H9 (cell line): Measurements from ENCODE around the gene FMN1. TPM values are rescaled to one million over a fixed set of nuclear protein-coding genes. Genes with fewer than 3 reads are reported as not detected.

Source experiments
- DNase-seq: peaks from one replicate; pipeline ENCODE4 v3.0.0-alpha.2; 2017
- H2AFZ ChIP-seq: one replicate; pipeline ENCODE4 v1.6.1; 2013; ENCODE audit warnings: mild to moderate bottlenecking, low read length, control low read depth, moderate library complexity
- H2AK5ac ChIP-seq: 2 replicates; pipeline ENCODE4 v1.6.1; 2013; ENCODE audit warnings: low read length, control low read depth, mixed read lengths; ENCODE audit not compliant: insufficient read length
- H2BK120ac ChIP-seq: one replicate; pipeline ENCODE4 v1.6.1; 2013; ENCODE audit warnings: low read depth, mild to moderate bottlenecking, low read length, control low read depth, inconsistent platforms; ENCODE audit not compliant: poor library complexity, severe bottlenecking
- H2BK12ac ChIP-seq: 2 replicates; pipeline ENCODE4 v1.6.1; 2013; ENCODE audit warnings: low read length, control low read depth, mixed read lengths, low read depth; ENCODE audit not compliant: insufficient read length
- H2BK15ac ChIP-seq: 2 replicates; pipeline ENCODE4 v1.6.1; 2013; ENCODE audit warnings: low read depth, low read length, control low read depth
- H2BK20ac ChIP-seq: one replicate; pipeline ENCODE4 v1.6.1; 2013; ENCODE audit warnings: low read depth, mild to moderate bottlenecking, low read length, control low read depth, inconsistent platforms; ENCODE audit not compliant: poor library complexity, severe bottlenecking
- H2BK5ac ChIP-seq: 2 replicates; pipeline ENCODE4 v1.6.1; 2013; ENCODE audit warnings: low read length, control low read depth, mixed read lengths; ENCODE audit not compliant: insufficient read length
- H3K14ac ChIP-seq: 2 replicates; pipeline ENCODE4 v1.6.1; 2013; ENCODE audit warnings: low read length, control low read depth; ENCODE audit not compliant: insufficient read depth
- H3K18ac ChIP-seq: 2 replicates; pipeline ENCODE4 v1.6.1; 2013; ENCODE audit warnings: low read depth, mild to moderate bottlenecking, mixed read lengths, low read length, control low read depth; ENCODE audit not compliant: insufficient read length
- H3K23ac ChIP-seq: 2 replicates; pipeline ENCODE4 v1.6.1; 2013; ENCODE audit warnings: low read length, control low read depth, mixed read lengths, low read depth; ENCODE audit not compliant: insufficient read length
- H3K23me2 ChIP-seq: 2 replicates; pipeline ENCODE4 v1.6.1; 2013; ENCODE audit warnings: low read depth, mild to moderate bottlenecking, mixed read lengths, low read length, control low read depth; ENCODE audit not compliant: insufficient read length, poor library complexity, severe bottlenecking
- H3K27ac ChIP-seq: 2 replicates; pipeline ENCODE4 v1.5.1; 2013; ENCODE audit warnings: low read length, control low read depth, mixed read lengths, low read depth; ENCODE audit not compliant: insufficient read length
- H3K27me3 ChIP-seq: 2 replicates; pipeline ENCODE4 v1.6.1; 2013; ENCODE audit warnings: low read length, control low read depth, inconsistent platforms; ENCODE audit not compliant: insufficient read depth
- H3K4ac ChIP-seq: 2 replicates; pipeline ENCODE4 v1.6.1; 2013; ENCODE audit warnings: low read depth, mild to moderate bottlenecking, control low read depth, inconsistent platforms, low read length, moderate library complexity
- H3K4me1 ChIP-seq: 2 replicates; pipeline ENCODE4 v1.6.1; 2013; ENCODE audit warnings: low read length, control low read depth, inconsistent platforms; ENCODE audit not compliant: insufficient read depth
- H3K4me2 ChIP-seq: 2 replicates; pipeline ENCODE4 v1.6.1; 2013; ENCODE audit warnings: low read length, control low read depth, mixed read lengths; ENCODE audit not compliant: insufficient read length, insufficient read depth
- H3K56ac ChIP-seq: 2 replicates; pipeline ENCODE4 v1.6.1; 2013; ENCODE audit warnings: low read depth, mild to moderate bottlenecking, mixed read lengths, low read length, control low read depth; ENCODE audit not compliant: insufficient read length
- H3K79me1 ChIP-seq: 2 replicates; pipeline ENCODE4 v1.6.1; 2013; ENCODE audit warnings: low read depth, mild to moderate bottlenecking, moderate library complexity, low read length, control low read depth, inconsistent platforms; ENCODE audit not compliant: insufficient read depth, poor library complexity, severe bottlenecking
- H3K79me2 ChIP-seq: 2 replicates; pipeline ENCODE4 v1.6.1; 2013; ENCODE audit warnings: low read length, control low read depth, inconsistent platforms; ENCODE audit not compliant: insufficient read depth
- H3K9ac ChIP-seq: 2 replicates; pipeline ENCODE4 v1.6.1; 2013; ENCODE audit warnings: low read length, control low read depth, mixed read lengths; ENCODE audit not compliant: insufficient read length; ENCODE audit errors: extremely low read depth
- H3K9me3 ChIP-seq: one replicate; pipeline ENCODE4 v1.6.1; 2013; ENCODE audit warnings: low read depth, low read length, inconsistent platforms; ENCODE audit not compliant: control insufficient read depth
- H3T11ph ChIP-seq: one replicate; pipeline ENCODE4 v1.6.1; 2013; ENCODE audit warnings: mild to moderate bottlenecking, low read length, control low read depth, inconsistent platforms
- H4K20me1 ChIP-seq: one replicate; pipeline ENCODE4 v1.6.1; 2013; ENCODE audit not compliant: control insufficient read depth, insufficient read length, insufficient read depth
- H4K5ac ChIP-seq: 2 replicates; pipeline ENCODE4 v1.6.1; 2013; ENCODE audit warnings: low read depth, mild to moderate bottlenecking, mixed read lengths, low read length, control low read depth; ENCODE audit not compliant: insufficient read length
- H4K8ac ChIP-seq: replicated peaks from 2 replicates; pipeline ENCODE4 v1.6.1; 2013; ENCODE audit warnings: low read length, control low read depth, mixed read lengths, low read depth; ENCODE audit not compliant: insufficient read length
- H4K91ac ChIP-seq: 2 replicates; pipeline ENCODE4 v1.6.1; 2013; ENCODE audit warnings: low read depth, mild to moderate bottlenecking, moderate library complexity, mixed read lengths, low read length, control low read depth; ENCODE audit not compliant: insufficient read length
- H3K27ac Mint-ChIP-seq, 3 experiments: 2 replicates in 2 of 3; 3 replicates in 1 of 3; pipeline ENCODE4 v1.8.0; 2020 to 2021; ENCODE audit warnings: mixed read lengths in 3 of 3, mild to moderate bottlenecking in 1 of 3, moderate library complexity in 1 of 3
- H3K27me3 Mint-ChIP-seq: 2 replicates; pipeline ENCODE4 v1.8.0; 2021; ENCODE audit warnings: low read depth, mild to moderate bottlenecking, moderate library complexity, mixed read lengths
- H3K36me3 Mint-ChIP-seq, 3 experiments: 2 replicates in 2 of 3; 3 replicates in 1 of 3; pipeline ENCODE4 v1.8.0; 2020 to 2021; ENCODE audit warnings: low read depth in 3 of 3, mixed read lengths in 3 of 3; ENCODE audit not compliant: insufficient read depth in 1 of 3
- H3K4me1 Mint-ChIP-seq, 2 experiments: 2 replicates each; pipeline ENCODE4 v1.8.0; 2020; ENCODE audit warnings: mixed read lengths in 2 of 2
- H3K4me3 Mint-ChIP-seq, 2 experiments: 2 replicates in 1 of 2; 3 replicates in 1 of 2; pipeline ENCODE4 v1.8.0; 2020 to 2021; ENCODE audit warnings: mild to moderate bottlenecking in 2 of 2, mixed read lengths in 2 of 2, moderate library complexity in 1 of 2
- H3K9me3 Mint-ChIP-seq, 2 experiments: 2 replicates in 1 of 2; 3 replicates in 1 of 2; pipeline ENCODE4 v1.8.0; 2020; ENCODE audit warnings: mild to moderate bottlenecking in 2 of 2, mixed read lengths in 2 of 2, moderate library complexity in 1 of 2
- CTCF ChIP-seq: fragments of 200-600 bp; sonication (generic); conservative IDR thresholded peaks from 3 replicates; pipeline ENCODE4 v1.8.0; 2021; ENCODE audit warnings: antibody characterized with exemption, mild to moderate bottlenecking
- total RNA-seq: library from RNA; stranded (reverse); gene quantifications from 2 replicates; pipeline ENCODE4 v1.2.1, GENCODE V29; 2021

FMN1 gene
- total RNA-seq, 1 experiment from 2014 or later: 1.9 TPM

GRCh38 chr15:32722136-32722535, 472.4 kb downstream of the FMN1 start:
- Histone ChIP-seq H4K20me1 (no peaks in the 10 kb centered on the region), H4K8ac (no peak overlapping the region), H3K79me2 (no peaks in the 10 kb centered on the region), H2BK5ac (no peak overlapping the region), H2BK15ac (no peak overlapping the region), H2BK12ac (no peak overlapping the region), H2AFZ (no peak overlapping the region), H3K9ac (no peak overlapping the region), H2BK20ac (no peak overlapping the region), H2BK120ac (no peak overlapping the region), H2AK5ac (no peak overlapping the region), H4K91ac (no peak overlapping the region), H3K79me1 (no peaks in the 10 kb centered on the region), H3K4ac (no peak overlapping the region), H3K4me1 (no peaks in the 10 kb centered on the region), H3K14ac (no peak overlapping the region), H3K56ac (no peak overlapping the region), H3K9me3 (no peaks in the 10 kb centered on the region), H3K4me2 (no peak overlapping the region), H3K27ac (no peak overlapping the region), H3K27me3 (peaks cover 30% of the 10 kb centered on the region; the same call in 1 of the 2 replicates), H3K23ac (no peak overlapping the region), H3K18ac (no peak overlapping the region), H3K23me2 (peaks cover 17% of the 10 kb centered on the region), H4K5ac (no peak overlapping the region), H3T11ph (no peak overlapping the region)
- Mint-ChIP-seq H3K27me3 (peaks cover 74% of the 10 kb centered on the region), H3K9me3 (peaks cover 0 to 3% of the 10 kb centered on the region in 2 experiments; a peak in 3 of 5 replicates), H3K4me1 (peaks cover 11 to 21% of the 10 kb centered on the region in 2 experiments), H3K27ac (no peak overlapping the region), H3K4me3 (no peak overlapping the region), H3K36me3 (no peaks in the 10 kb centered on the region; a peak in 1 of 7 replicates)
- no peak for DNase-seq
- no peak for TF ChIP-seq CTCF
